Cardiac septum (tissue), 1 donor: ENCODE data around the gene RASA2. TPM values are rescaled to one million over a fixed set of nuclear protein-coding genes. Genes with fewer than 3 reads are reported as not detected.

ENCODE experiments used
- DNase-seq: peaks from one replicate; pipeline ENCODE4 v3.0.0-alpha.2; 2020; ENCODE audit warnings: low spot score
- intact Hi-C: fragments of 100-400 bp; cut with DNase I; formaldehyde crosslinking; loops from one replicate; pipeline ENCODE4 v1.14.0; 2022
- total RNA-seq: library from RNA; stranded (reverse); fragmentation: NEBNext Ultra II Directional; extraction: Animal tissue kit (Norgen Biotek cat#: 25700); gene quantifications from one replicate; pipeline ENCODE4 v1.2.1, GENCODE V29; 2021
- donor health status: DM: no; HTN: no; CAD: no.

RASA2 gene
- total RNA-seq, 1 donor from 2014 or later, result 7.1 TPM

DNA sequence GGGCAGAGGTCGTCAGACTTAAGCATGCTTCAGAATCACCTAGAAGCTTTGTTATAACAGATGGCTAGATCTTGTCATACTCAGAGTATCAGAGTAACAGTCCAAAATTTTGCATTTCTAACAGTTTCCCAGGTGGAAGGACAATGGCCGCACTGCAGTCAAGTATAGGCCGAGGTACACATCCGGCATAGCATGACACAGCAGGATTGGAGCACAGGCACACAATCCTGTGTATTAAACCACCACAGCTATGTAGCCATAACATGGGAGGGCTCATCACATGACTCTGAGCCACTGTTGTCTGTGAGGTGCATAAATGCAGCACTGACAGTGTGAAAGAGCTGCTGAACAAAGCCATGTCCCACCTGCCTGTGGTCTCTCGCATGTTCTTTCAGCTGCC, 165.5 kb downstream of the RASA2 start:
- intact Hi-C loops, result no loop called here
- no peak for DNase-seq

DNA sequence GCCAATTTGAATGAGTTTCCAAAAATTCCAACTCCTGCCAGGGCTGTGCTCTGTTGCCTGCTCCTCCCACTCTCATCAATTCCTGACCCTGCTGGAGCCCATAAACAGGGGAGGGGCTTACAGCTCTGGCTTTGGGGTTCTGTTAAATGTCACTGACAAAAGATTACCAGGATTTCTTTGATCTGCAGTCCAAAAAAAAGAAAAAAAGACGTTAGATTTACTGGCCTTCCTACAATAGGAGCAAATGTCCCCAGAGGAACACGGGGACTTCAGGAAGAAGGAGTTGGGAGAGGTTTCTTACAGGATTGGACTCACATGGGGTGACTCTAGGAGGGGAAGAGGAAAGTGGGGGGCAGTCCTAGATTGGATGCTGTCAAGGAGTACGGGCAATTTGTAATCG, 167.0 kb downstream of the RASA2 start:
- intact Hi-C loops, result no loop called here
- no peak for DNase-seq

DNA sequence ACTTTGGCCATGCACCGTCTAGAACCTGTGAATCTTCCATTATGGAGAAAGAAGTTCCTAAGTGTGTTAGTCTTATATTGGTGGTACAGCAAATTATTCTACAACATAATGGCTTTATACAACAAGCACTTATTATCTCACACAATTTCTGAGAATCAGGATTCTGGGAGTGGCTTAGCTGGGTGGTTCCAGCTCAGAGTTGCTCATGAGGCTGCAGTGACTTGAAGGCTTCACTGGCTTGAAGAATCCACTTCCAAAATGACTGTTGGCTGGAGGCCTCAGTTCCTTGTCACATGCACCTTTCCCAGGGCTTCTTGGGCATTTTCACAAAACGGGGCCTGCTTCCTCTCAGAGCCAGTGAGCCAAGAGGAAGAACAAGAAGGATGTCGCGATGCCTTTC, 169.0 kb downstream of the RASA2 start:
- intact Hi-C loops, result no loop called here
- DNase-seq, result no peak

DNA sequence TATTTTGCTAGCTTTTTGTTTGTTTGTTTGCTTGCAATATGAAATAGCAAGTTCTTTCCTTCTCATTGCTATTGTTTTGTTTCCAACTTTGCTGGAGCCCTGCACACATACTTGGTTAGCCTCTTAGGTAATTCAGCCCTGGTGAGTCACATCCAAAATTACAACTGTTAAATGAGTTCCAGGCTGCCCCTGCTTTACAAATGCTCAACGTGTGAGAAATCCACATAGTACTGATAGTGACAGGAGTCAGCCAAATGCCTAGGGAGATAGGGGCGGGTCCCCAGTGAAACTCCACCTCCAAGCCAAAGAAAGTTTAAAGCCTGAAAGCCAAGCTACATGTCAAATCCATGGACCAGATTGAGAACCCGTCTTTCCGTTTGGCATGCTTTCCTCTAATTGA, 169.9 kb downstream of the RASA2 start:
- intact Hi-C loops, result no loop called here
- DNase-seq, result no peak

DNA sequence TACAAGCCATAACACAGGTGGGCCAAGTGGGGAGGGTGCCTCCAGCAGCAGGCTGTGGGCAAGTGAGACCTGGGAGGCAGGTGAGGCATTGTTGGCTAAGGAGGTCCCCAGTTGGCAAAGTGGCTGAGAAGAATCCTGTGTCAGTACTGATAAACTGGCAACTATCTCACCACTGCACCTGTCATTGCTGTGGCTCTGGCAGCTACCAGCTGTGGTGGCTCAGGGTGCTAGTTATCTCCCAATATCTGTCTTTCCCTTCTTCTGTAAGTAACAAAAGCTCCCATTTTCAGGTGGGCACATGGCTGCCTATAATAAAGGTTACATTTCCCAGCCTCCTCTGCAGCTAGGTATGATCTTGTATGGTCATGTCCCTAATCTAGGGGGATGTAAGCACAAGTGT, 170.7 kb downstream of the RASA2 start:
- no peak for DNase-seq
- intact Hi-C loops, result no loop called here

DNA sequence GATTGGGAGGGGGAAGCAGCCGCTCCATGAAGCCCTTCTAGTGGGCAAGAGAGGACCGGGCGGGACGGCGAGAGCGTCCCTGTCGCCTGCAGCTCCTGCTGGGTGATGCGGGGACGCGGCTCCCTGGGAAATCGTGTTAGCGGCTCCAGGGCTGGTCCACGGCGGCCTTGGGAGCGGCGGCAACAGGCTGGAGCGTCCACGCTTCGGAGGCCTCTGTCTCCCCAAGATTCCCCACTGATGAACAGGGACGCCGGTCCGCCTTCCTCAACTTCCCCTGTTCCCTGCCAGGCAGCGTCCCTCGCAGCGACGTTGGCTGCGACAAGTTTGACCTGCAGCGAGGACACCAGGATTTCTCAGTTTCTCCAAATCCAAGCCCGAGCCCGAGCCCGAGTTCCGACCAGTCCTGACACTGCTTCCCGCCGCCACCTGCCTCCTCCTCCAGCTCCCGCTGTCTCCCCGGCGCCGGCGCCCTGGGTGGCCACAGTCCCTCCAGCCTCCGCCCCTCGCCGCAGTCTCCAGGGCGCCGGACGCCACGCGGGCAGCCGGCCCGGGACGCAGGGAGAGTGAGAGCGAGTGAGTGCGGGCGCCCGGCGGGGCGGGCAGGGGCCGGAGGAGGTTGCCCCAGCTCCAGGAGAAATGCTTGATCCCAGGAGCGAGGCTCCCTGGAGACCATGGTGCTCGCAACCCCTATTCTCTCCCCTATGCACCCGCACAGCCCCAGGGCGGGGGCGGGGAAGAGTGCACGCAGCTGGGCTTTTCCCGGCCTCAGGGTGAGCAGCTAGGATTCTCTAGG, 173.2 kb downstream of the RASA2 start:
- peak; percentile 78 for DNase-seq
- intact Hi-C loops, result no loop called here

DNA sequence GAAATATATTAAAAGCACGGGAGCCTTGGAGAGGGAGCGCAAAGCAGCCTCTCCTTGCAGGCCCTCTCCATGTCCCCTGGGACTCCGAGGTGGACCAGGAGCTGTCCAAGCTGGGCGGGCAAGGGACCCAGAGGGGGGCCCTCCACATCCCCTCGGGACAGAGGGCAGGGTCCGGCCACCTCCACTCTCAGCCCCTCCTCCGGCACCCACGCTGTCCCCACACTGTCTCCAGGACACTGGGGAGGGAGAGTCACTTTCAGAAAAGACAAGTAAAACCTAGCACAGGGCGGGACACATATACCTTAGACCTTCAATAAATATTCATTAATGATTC, 173.8 kb downstream of the RASA2 start:
- intact Hi-C loops, result no loop called here

DNA sequence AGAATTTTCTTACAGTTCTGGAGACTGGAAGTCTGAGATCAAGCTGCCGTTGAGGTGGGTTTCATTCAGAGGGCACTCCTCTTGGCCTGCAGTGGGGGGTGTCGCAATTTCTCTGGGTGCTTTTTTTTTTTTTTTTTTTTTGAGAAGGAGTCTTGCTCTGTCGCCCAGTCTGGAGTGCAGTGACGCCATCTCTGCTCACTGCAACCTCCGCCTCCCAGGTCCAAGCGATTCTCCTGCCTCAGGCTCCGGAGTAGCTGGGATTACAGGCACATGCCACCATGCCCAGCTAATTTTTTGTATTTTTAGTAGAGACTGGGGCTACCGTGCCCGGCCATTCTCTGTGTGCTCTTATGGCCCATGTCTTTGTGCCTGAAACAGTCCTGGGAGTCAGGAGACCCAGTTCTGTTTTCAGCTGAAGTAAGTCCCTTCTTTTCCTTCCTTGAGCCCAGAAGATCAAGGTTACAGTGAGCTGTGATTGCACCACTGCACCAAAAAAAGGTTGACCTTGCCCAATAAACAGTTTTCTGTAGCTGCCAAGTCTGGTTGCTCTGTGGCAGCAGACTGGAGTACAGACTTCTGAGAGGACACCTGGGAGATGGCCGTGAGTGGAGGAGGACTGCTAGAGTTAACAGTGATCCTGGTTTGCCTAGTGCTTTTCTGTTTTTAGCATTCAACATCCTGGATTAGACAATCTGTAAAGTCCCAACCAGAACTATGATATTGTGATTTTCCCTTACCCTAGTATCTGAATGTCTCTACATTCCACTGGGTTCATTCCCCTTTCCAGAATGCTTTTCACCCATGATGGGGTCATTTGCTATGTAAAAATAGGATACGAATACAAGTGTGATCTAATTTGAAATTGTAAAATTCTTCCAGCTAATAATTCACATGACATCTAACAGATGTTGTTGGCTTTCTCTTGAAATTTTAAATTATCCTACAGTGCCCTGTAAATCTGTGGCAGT, 174.7 kb downstream of the RASA2 start:
- DNase-seq, result no peak
- intact Hi-C loops, result no loop called here

More for the DNA sequence above, 173.8 kb downstream of the RASA2 start:
- no peak for DNase-seq

DNA sequence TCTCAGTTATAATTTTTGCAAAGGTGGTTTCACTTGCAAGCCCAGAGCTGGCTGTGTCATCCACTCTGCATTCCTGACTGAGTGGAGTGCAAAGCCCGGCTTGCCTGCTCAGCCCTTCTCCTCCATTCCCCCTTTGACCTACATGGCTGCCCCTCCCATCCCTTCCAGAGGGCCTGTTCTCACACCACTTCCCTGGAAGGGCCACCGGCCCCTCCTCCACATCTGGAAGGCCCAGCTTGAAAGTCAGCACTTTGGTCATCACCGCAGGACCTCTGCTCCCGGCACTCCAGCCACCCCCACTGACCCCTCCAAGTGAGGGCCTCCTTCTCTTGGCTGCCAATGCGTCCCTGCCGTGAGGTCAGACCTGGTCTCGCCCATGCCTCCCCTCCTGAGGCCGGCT, 177.2 kb downstream of the RASA2 start:
- intact Hi-C loops, result no loop called here
- no peak for DNase-seq

Other genes with a start within 250 kb of the RASA2 start
- 119 TPM for gene ZBTB38, start 118.5 kb upstream of the RASA2 start, total RNA-seq